HG03108 (cell line): ENCODE data around the gene AP5Z1.

ENCODE experiments used
- ATAC-seq: cut with Tn5 transposase; IDR thresholded peaks from one replicate; pipeline ENCODE4 v1.9.1; 2021; ENCODE audit warnings: moderate library complexity; ENCODE audit not compliant: unreplicated experiment

AP5Z1 gene

DNA sequence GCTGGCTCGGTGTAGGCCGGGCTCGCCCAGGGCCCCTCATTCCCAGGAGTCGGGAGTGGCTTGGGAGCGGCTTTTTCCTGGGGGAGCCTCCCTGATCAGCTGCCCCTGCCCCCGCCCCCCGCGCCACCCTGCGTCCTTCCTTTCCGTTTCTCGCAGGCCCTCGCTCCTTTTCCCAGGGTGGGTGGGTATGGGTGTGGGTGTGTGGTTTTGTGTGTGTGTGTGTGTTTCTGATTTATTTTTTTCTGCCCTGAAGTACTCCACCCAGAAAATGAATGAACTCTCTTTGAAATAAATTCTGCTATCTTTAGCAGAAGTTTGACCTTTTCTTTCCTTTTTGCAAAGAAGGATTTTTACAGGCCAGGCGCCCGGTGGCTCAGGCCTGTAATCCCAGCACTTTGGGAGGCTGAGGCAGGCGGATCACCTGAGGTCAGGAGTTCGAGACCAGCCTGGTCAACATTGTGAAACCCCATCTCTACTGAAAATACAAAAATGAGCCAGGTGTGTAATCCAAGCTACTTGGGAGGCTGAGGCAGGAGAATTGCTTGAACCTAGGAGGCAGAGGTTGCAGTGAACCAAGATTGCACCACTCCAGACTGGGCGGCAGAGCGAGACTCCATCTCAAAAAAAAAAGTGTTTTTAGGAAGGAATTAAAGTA, 30.0 kb upstream of the AP5Z1 start:
- no peak for ATAC-seq

DNA sequence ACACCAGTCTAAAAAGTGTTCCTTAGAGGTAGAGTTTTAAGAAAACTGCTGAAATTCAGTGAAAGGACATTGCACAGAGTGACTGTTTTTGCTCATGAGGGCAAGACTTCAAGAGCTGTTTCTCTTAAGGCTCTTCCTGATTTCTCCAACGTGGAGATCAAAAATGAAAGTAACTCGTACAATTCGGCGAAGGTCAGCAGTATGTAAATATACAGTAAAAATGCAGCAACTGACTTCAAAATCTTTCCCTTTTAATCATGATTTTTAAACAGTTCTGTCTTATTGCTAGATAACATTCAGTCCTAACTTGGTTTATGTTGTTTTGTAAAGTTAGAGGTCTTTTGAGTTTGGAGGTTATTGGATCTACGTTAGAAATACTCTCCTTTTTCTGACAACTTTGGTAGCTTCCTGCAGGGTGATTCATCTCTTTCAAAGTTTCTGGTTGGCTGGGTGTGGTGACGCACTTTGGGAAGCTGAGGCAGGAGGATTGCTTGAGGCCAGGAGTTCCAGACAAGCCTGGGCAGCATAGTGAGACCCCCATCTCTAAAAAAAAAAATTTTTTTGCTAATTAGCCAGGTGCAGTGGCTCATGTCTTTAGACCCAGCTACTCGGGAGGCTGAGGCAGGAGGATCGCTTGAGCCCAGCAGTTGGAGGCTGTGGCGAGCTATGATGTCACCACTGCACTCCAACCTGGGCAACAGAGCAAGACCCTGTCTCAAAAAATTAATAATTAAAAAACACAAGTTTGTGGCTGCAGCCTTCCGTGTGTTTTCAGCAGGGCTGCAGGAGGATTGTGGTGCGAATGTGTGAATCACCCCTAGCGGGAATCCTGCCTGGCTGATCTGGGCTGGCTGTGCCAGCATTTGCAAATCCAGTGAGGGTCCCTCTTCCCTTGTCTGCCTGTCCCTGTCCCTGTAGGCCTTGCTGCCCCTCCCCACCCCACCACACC, 29.2 kb upstream of the AP5Z1 start:
- ATAC-seq: no peak

DNA sequence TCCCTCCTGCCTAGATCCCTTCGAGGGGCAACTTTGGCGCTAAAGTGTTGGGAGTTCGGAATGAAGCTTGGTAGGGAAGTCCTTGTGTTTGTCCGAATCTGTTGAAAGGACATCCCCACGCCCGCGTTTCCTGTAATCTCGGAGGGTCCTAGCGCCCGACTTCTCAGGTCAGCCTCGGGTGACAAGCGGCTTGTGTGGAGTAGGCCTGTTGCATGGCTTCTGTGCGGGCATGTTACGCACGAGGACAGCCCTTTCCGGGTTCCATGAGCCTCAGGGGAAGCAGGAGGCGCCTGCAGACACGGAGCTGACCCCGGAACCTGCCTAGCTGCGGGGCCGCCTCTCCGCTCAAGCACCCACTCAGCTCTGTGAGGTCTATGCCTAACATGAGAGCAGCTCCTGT, 28.4 kb upstream of the AP5Z1 start:
- no peak for ATAC-seq

DNA sequence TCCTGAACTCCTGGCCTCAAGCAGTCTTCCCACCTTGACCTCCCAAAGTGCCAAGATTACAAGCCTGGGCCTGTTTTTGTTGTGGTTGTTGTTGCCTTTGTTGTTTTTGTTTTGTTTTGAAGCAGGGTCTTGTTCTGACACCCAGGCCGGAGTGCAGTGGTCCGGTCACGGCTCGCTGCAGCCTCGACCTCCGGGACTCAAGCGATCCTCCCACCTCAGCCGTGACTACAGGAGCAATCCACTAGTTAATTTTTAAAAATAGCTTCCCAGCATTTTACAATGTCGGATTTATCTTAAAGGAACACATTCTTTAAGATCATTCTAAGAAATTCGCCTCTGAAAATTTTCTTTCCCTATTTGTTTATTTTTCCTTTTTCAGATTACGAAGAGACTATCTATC, 27.7 kb upstream of the AP5Z1 start:
- no peak for ATAC-seq

- no peak for ATAC-seq
Observed at GRCh38 chr7:4748231-4748681, 27.2 kb upstream of the AP5Z1 start.

- no peak for ATAC-seq
Observed at GRCh38 chr7:4749363-4749762, 26.1 kb upstream of the AP5Z1 start.

GRCh38 chr7:4749798-4750197, 25.6 kb upstream of the AP5Z1 start:
- no peak for ATAC-seq

DNA sequence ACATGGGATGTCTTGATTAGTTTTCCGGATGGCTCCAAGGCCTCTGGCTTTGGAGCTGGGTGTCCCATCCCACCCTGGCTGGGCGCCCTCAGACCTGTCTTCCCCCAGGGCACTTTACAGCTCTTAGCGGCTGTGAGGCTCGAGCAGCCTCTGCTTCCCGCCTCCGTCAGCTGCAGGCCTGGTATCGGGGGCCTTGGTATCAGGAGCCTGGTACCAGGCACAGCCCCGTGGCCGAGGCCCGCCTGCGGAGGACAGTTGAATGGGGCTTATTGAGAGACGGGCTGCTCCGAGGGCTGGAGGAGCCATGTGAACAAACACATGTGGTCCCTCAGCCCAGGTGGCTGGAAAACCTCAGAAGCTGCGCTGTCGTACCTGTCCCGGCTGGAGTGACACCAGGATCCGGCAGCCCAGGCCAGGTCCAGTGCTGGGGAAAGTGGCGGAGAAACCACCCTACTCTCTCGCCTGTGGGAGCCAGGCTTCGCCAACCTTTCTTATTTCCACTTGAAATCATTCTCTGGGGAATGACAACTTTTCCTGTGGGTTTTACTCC, 23.9 kb upstream of the AP5Z1 start:
- no peak for ATAC-seq

- peak; percentile 85 for ATAC-seq
Observed at GRCh38 chr7:4753598-4754432, 21.6 kb upstream of the AP5Z1 start.

GRCh38 chr7:4754433-4755010, 20.9 kb upstream of the AP5Z1 start:
- no peak for ATAC-seq

GRCh38 chr7:4755045-4755444, 20.4 kb upstream of the AP5Z1 start:
- no peak for ATAC-seq

DNA sequence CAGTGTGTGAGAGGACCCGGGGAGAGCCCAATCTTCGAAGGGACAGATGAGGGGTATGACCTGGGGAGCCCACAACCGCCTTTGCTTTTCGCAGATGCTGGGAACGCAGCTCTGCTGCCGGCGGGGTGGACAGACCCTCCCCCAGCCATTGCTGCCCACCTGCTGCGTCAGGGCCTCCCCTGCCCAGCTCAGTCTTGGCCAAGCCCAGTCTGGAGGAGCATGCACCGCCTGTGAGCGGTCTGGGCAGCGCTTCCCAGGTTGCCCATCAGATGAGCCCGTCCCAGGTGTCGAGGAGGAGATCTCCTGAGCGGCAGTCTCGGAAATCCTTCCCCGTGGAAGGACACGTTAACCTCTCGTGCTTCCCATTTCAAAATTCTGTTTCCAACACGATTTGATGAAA, 17.3 kb upstream of the AP5Z1 start:
- no peak for ATAC-seq

GRCh38 chr7:4758791-4759190, 16.6 kb upstream of the AP5Z1 start:
- ATAC-seq: no peak

- ATAC-seq: no peak
Observed at GRCh38 chr7:4759211-4759610, 16.2 kb upstream of the AP5Z1 start.

DNA sequence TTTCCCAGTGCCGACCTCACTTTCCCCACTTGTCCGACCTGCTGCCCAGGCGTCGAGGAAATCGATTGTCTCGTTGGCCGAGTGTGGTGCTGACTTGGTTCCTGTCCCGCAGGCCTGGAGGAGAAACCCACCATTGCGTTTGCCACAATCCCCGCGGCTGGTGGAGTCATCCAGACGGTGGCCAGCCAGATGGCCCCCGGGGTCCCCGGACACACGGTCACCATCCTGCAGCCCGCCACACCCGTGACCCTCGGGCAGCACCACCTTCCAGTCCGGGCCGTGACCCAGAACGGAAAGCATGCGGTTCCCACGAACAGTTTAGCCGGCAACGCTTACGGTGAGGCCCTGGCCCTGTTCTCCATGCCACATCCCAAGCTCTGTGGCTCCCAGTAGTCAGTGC, 14.5 kb upstream of the AP5Z1 start:
- ATAC-seq: no peak

- no peak for ATAC-seq
Observed at GRCh38 chr7:4762121-4763055, 13.0 kb upstream of the AP5Z1 start.

- ATAC-seq: no peak
Observed at GRCh38 chr7:4763091-4763793, 12.2 kb upstream of the AP5Z1 start.

- no peak for ATAC-seq
Observed at GRCh38 chr7:4763794-4764185, 11.6 kb upstream of the AP5Z1 start.

- no peak for ATAC-seq
Observed at GRCh38 chr7:4764402-4765007, 10.9 kb upstream of the AP5Z1 start.
